ENCODE data around the gene TENT5C. TPM values are rescaled to one million over a fixed set of nuclear protein-coding genes. Genes with fewer than 3 reads are reported as not detected.

The TENT5C gene
- total and polyA plus RNA-seq, 10 of the 15 experiments (the other 5 are each of a cell fraction or from before 2014, with no cell fraction given), result 0.19 to 2.4 (median 0.78) TPM

- TF ChIP-seq ZBTB33 (IDR thresholded peaks at IDR 0.05) (no peak), NFXL1 (IDR thresholded peaks at IDR 0.05; ENCODE audit: borderline replicate concordance) (no peak), CUX1 (IDR thresholded peaks at IDR 0.05; ENCODE audit: insufficient replicate concordance, low read depth, low read length) (no peak), ATF3 (IDR thresholded peaks at IDR 0.05; ENCODE audit: borderline replicate concordance, extremely low read depth, low read depth, low read length) (no peak), USF2 (IDR thresholded peaks at IDR 0.05; ENCODE audit: borderline replicate concordance, low read depth, low read length) (no peak), TCF12 (IDR thresholded peaks at IDR 0.05; ENCODE audit: low read depth, low read length) (no peak), CTCF (IDR thresholded peaks at IDR 0.05 in 2 of 3, conservative IDR thresholded peaks at IDR 0.05 in 1 of 3; ENCODE audit: control insufficient read depth in 2 of 3, extremely low read depth in 1 of 3, insufficient read depth in 1 of 3, low read depth in 3 of 3, low read length in 3 of 3) (no peak), YY1 (IDR thresholded peaks at IDR 0.05; ENCODE audit: low read depth, low read length) (no peak)
Measured at GRCh38 chr1:117675907-117676430, 70.1 kb downstream of the TENT5C start (continued).

All from GM12878 (cell line).